Astrocyte (in vitro differentiated cells and primary cell): ENCODE measurements around the gene NTSR1. TPM values are rescaled to one million over a fixed set of nuclear protein-coding genes. Genes with fewer than 3 reads are reported as not detected.

Experiments
- DNase-seq: peaks from one replicate; pipeline ENCODE4 v3.0.0-alpha.2; 2010; ENCODE audit warnings: low read depth
- FAIRE-seq: peaks from 2 replicates; lab custom pipeline; 2011; peaks lifted over from hg19 to GRCh38; lab: Jason Lieb, UNC
- H2AFZ ChIP-seq: 2 replicates; pipeline ENCODE4 v1.6.0; 2012; ENCODE audit warnings: low read depth, low read length, inconsistent platforms
- H3K27ac ChIP-seq: 2 replicates; pipeline ENCODE4 v1.5.1; 2011; ENCODE audit warnings: low read depth, low read length, inconsistent platforms
- H3K27me3 ChIP-seq: 2 replicates; pipeline ENCODE4 v1.6.0; 2011; ENCODE audit warnings: low read length, inconsistent platforms; ENCODE audit not compliant: insufficient read depth
- H3K36me3 ChIP-seq: 2 replicates; pipeline ENCODE4 v1.5.1; 2011; ENCODE audit warnings: low read length, inconsistent platforms; ENCODE audit not compliant: insufficient read depth
- H3K4me1 ChIP-seq: 2 replicates; pipeline ENCODE4 v1.5.1; 2011; ENCODE audit warnings: low read length, inconsistent platforms; ENCODE audit not compliant: insufficient read depth
- H3K4me2 ChIP-seq: 2 replicates; pipeline ENCODE4 v1.6.0; 2012; ENCODE audit warnings: low read length, inconsistent platforms
- H3K4me3 ChIP-seq: 2 replicates; pipeline ENCODE4 v1.5.1; 2011; ENCODE audit warnings: low read depth, mild to moderate bottlenecking, low read length, inconsistent platforms; ENCODE audit not compliant: insufficient read depth
- H3K79me2 ChIP-seq: 2 replicates; pipeline ENCODE4 v1.6.0; 2012; ENCODE audit warnings: mild to moderate bottlenecking, low read length, inconsistent platforms; ENCODE audit not compliant: insufficient read depth
- H3K9ac ChIP-seq: 2 replicates; pipeline ENCODE4 v1.6.0; 2012; ENCODE audit warnings: mild to moderate bottlenecking, low read length, inconsistent platforms
- H3K9me3 ChIP-seq: 2 replicates; pipeline ENCODE4 v1.5.1; 2012; ENCODE audit warnings: low read depth, mild to moderate bottlenecking, low read length, inconsistent platforms; ENCODE audit not compliant: insufficient read depth
- H4K20me1 ChIP-seq: 2 replicates; pipeline ENCODE4 v1.6.0; 2012; ENCODE audit warnings: low read length, inconsistent platforms; ENCODE audit not compliant: insufficient read depth
- H3K27ac Mint-ChIP-seq: one replicate; pipeline ENCODE4 v1.8.0; 2021; ENCODE audit warnings: mild to moderate bottlenecking, mixed read lengths; ENCODE audit not compliant: unreplicated experiment
- H3K27me3 Mint-ChIP-seq: one replicate; pipeline ENCODE4 v1.8.0; 2021; ENCODE audit warnings: low read depth, mixed read lengths; ENCODE audit not compliant: unreplicated experiment
- H3K36me3 Mint-ChIP-seq: one replicate; pipeline ENCODE4 v1.8.0; 2021; ENCODE audit warnings: low read depth, mixed read lengths; ENCODE audit not compliant: unreplicated experiment
- H3K4me1 Mint-ChIP-seq: one replicate; pipeline ENCODE4 v1.8.0; 2021; ENCODE audit warnings: low read depth, mixed read lengths; ENCODE audit not compliant: unreplicated experiment
- H3K4me3 Mint-ChIP-seq: one replicate; pipeline ENCODE4 v1.8.0; 2021; ENCODE audit warnings: mild to moderate bottlenecking, moderate library complexity, mixed read lengths; ENCODE audit not compliant: unreplicated experiment
- H3K9me3 Mint-ChIP-seq: one replicate; pipeline ENCODE4 v1.8.0; 2021; ENCODE audit warnings: mild to moderate bottlenecking, mixed read lengths; ENCODE audit not compliant: unreplicated experiment
- EZH2 ChIP-seq: IDR thresholded peaks from 2 replicates; pipeline ENCODE4 v1.6.1; 2012; ENCODE audit warnings: mild to moderate bottlenecking, low read length, inconsistent platforms; ENCODE audit not compliant: insufficient read depth
- total RNA-seq: library from RNA; stranded (reverse); gene quantifications from 2 replicates; pipeline ENCODE4 v1.2.1, GENCODE V29; 2021
- TF ChIP-seq, protein P1 (sequence below): IDR thresholded peaks from 2 replicates; pipeline ENCODE4 v1.5.1; 2011; ENCODE audit warnings: low read depth, mild to moderate bottlenecking, inconsistent platforms, low read length, moderate library complexity; ENCODE audit not compliant: insufficient read depth

Gene NTSR1
- total RNA-seq, 1 donor from 2014 or later = 0.16 TPM

GRCh38 chr20:62758226-62758912, 49.7 kb downstream of the NTSR1 start:
- Mint-ChIP-seq H3K4me1 (peaks cover 2% of the 10 kb centered on the region), H3K36me3 (no peaks in the 10 kb centered on the region), H3K27me3 (peaks cover 33% of the 10 kb centered on the region), H3K4me3 (no peak overlapping the region), H3K9me3 (no peaks in the 10 kb centered on the region), H3K27ac (no peak overlapping the region)
- Histone ChIP-seq H3K9me3 (no peaks in the 10 kb centered on the region), H3K4me2 (no peak overlapping the region), H3K79me2 (no peaks in the 10 kb centered on the region), H3K27ac (no peak overlapping the region), H3K9ac (no peak overlapping the region), H3K4me3 (no peak overlapping the region), H3K36me3 (no peaks in the 10 kb centered on the region), H3K27me3 (peaks cover 6% of the 10 kb centered on the region), H4K20me1 (no peaks in the 10 kb centered on the region), H3K4me1 (no peaks in the 10 kb centered on the region), H2AFZ (no peak overlapping the region)
- TF ChIP-seq, protein P1, sequence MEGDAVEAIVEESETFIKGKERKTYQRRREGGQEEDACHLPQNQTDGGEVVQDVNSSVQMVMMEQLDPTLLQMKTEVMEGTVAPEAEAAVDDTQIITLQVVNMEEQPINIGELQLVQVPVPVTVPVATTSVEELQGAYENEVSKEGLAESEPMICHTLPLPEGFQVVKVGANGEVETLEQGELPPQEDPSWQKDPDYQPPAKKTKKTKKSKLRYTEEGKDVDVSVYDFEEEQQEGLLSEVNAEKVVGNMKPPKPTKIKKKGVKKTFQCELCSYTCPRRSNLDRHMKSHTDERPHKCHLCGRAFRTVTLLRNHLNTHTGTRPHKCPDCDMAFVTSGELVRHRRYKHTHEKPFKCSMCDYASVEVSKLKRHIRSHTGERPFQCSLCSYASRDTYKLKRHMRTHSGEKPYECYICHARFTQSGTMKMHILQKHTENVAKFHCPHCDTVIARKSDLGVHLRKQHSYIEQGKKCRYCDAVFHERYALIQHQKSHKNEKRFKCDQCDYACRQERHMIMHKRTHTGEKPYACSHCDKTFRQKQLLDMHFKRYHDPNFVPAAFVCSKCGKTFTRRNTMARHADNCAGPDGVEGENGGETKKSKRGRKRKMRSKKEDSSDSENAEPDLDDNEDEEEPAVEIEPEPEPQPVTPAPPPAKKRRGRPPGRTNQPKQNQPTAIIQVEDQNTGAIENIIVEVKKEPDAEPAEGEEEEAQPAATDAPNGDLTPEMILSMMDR = no peak
- no peak for TF ChIP-seq EZH2
- FAIRE-seq = no peak
- no peak for DNase-seq

DNA sequence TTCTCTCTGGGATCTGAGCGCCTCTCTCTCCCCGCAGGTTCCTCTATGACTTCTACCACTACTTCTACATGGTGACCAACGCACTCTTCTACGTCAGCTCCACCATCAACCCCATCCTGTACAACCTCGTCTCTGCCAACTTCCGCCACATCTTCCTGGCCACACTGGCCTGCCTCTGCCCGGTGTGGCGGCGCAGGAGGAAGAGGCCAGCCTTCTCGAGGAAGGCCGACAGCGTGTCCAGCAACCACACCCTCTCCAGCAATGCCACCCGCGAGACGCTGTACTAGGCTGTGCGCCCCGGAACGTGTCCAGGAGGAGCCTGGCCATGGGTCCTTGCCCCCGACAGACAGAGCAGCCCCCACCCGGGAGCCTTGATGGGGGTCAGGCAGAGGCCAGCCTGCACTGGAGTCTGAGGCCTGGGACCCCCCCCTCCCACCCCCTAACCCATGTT, 51.4 kb downstream of the NTSR1 start:
- FAIRE-seq (no peak), DNase-seq (no peak)
- no peak overlapping the region for H3K4me2 ChIP-seq
- H3K9ac ChIP-seq = no peak overlapping the region
- Mint-ChIP-seq H3K4me1 (peaks cover 2% of the 10 kb centered on the region), H3K27me3 (peaks cover 34% of the 10 kb centered on the region), H3K4me3 (no peak overlapping the region), H3K27ac (no peak overlapping the region), H3K36me3 (no peaks in the 10 kb centered on the region), H3K9me3 (no peaks in the 10 kb centered on the region)
- peaks cover 6% of the 10 kb centered on the region for H3K27me3 ChIP-seq
- no peak overlapping the region for H3K27ac ChIP-seq
- H4K20me1 ChIP-seq = no peaks in the 10 kb centered on the region
- H2AFZ ChIP-seq = no peak overlapping the region
- TF ChIP-seq, protein P1 = no peak
- TF ChIP-seq EZH2 = no peak
- no peak overlapping the region for H3K4me3 ChIP-seq
- no peaks in the 10 kb centered on the region for H3K9me3 ChIP-seq
- no peaks in the 10 kb centered on the region for H3K36me3 ChIP-seq
- no peaks in the 10 kb centered on the region for H3K79me2 ChIP-seq
- H3K4me1 ChIP-seq = no peaks in the 10 kb centered on the region

GRCh38 chr20:62760471-62760855, 51.8 kb downstream of the NTSR1 start:
- no peaks in the 10 kb centered on the region for H3K79me2 ChIP-seq
- Mint-ChIP-seq H3K36me3 (no peaks in the 10 kb centered on the region), H3K9me3 (no peaks in the 10 kb centered on the region), H3K27me3 (peaks cover 38% of the 10 kb centered on the region), H3K4me1 (peaks cover 2% of the 10 kb centered on the region), H3K4me3 (no peak overlapping the region), H3K27ac (no peak overlapping the region)
- no peak for DNase-seq
- no peak overlapping the region for H2AFZ ChIP-seq
- TF ChIP-seq EZH2 = no peak
- TF ChIP-seq, protein P1 = no peak
- H3K9me3 ChIP-seq = no peaks in the 10 kb centered on the region
- no peaks in the 10 kb centered on the region for H3K4me1 ChIP-seq
- H4K20me1 ChIP-seq = no peaks in the 10 kb centered on the region
- H3K27me3 ChIP-seq = peaks cover 6% of the 10 kb centered on the region
- FAIRE-seq = no peak
- H3K9ac ChIP-seq = no peak overlapping the region
- H3K4me3 ChIP-seq = no peak overlapping the region
- H3K36me3 ChIP-seq = no peaks in the 10 kb centered on the region
- H3K27ac ChIP-seq = no peak overlapping the region
- H3K4me2 ChIP-seq = no peak overlapping the region
